Measurements from ENCODE around the gene RPTOR.

- TF ChIP-seq EZH2phosphoT487 (IDR thresholded peaks at IDR 0.05; ENCODE audit: insufficient read depth, low read depth) (no peak), EZH2 (IDR thresholded peaks at IDR 0.05; ENCODE audit: insufficient read depth, poor library complexity, severe bottlenecking) (no peak)
These were observed 33.9 kb upstream of the RPTOR start for GRCh38 chr17:80510772-80511171.
